Measurements from ENCODE around the gene EXTL2. TPM values are rescaled to one million over a fixed set of nuclear protein-coding genes. Genes with fewer than 3 reads are reported as not detected.

The EXTL2 gene
- total and polyA plus RNA-seq, 4 donors: 3.6 to 8.7 (median 7.6) TPM

- Histone ChIP-seq H3K9me3 (ENCODE audit: control insufficient read depth in 4 of 4, low read length in 3 of 4) (no peaks in the 10 kb centered on the region), H3K4me1 (ENCODE audit: control insufficient read depth in 4 of 4, insufficient read depth in 4 of 4, low read length in 3 of 4) (no peaks in the 10 kb centered on the region), H3K27ac (ENCODE audit: low read depth in 1 of 2, low read length in 2 of 2) (no peak overlapping the region), H3K4me3 (ENCODE audit: low read depth in 1 of 3, low read length in 3 of 3) (no peak overlapping the region), H3K27me3 (ENCODE audit: control insufficient read depth in 4 of 4, insufficient read depth in 4 of 4, low read length in 3 of 4) (no peaks in the 10 kb centered on the region), H3K9ac (ENCODE audit: low read depth in 1 of 2, low read length in 2 of 2) (no peak overlapping the region), H3K36me3 (ENCODE audit: control insufficient read depth in 4 of 4, insufficient read depth in 3 of 4, low read depth in 1 of 4, low read length in 3 of 4) (no peaks in the 10 kb centered on the region)
- TF ChIP-seq CTCF (IDR thresholded peaks at IDR 0.05; ENCODE audit: low read depth, low read length, missing input control): peak; percentile 67
- no peak for TF ChIP-seq RXRA (IDR thresholded peaks at IDR 0.05)
- peak; percentile 84 to 87 for TF ChIP-seq RAD21 (IDR thresholded peaks at IDR 0.05)
- no peak for TF ChIP-seq ATF3 (IDR thresholded peaks at IDR 0.05)
- DNase-seq (ENCODE audit: low spot score): no peak
- 22% methylated on average over 5 of the region's 5 CpGs for WGBS
Measured at GRCh38 chr1:100866041-100866900, 28.4 kb downstream of the EXTL2 start.

- no peak for DNase-seq (ENCODE audit: low spot score)
- Histone ChIP-seq H3K9me3 (ENCODE audit: control insufficient read depth in 4 of 4, low read length in 3 of 4) (no peaks in the 10 kb centered on the region), H3K4me1 (ENCODE audit: control insufficient read depth in 4 of 4, insufficient read depth in 4 of 4, low read length in 3 of 4) (no peaks in the 10 kb centered on the region), H3K36me3 (ENCODE audit: control insufficient read depth in 4 of 4, insufficient read depth in 3 of 4, low read depth in 1 of 4, low read length in 3 of 4) (no peaks in the 10 kb centered on the region), H3K27ac (ENCODE audit: low read depth in 1 of 2, low read length in 2 of 2) (no peak overlapping the region), H3K4me3 (ENCODE audit: low read depth in 1 of 3, low read length in 3 of 3) (no peak overlapping the region), H3K27me3 (ENCODE audit: control insufficient read depth in 4 of 4, insufficient read depth in 4 of 4, low read length in 3 of 4) (no peaks in the 10 kb centered on the region), H3K9ac (ENCODE audit: low read depth in 1 of 2, low read length in 2 of 2) (no peak overlapping the region)
- 95% methylated on average over 2 of the region's 2 CpGs for WGBS
- TF ChIP-seq SP1 (IDR thresholded peaks at IDR 0.05): no peak
- TF ChIP-seq HNF4A (conservative IDR thresholded peaks at IDR 0.05): no peak
- no peak for TF ChIP-seq TAF1 (conservative IDR thresholded peaks at IDR 0.05)
- no peak for TF ChIP-seq NR2F2 (IDR thresholded peaks at IDR 0.05)
- TF ChIP-seq HNF4G (IDR thresholded peaks at IDR 0.05): no peak
- TF ChIP-seq GABPA (IDR thresholded peaks at IDR 0.05 in 1 of 2, conservative IDR thresholded peaks at IDR 0.05 in 1 of 2): no peak
- no peak for TF ChIP-seq YY1 (IDR thresholded peaks at IDR 0.05)
- TF ChIP-seq FOXA2 (IDR thresholded peaks at IDR 0.05): no peak
- TF ChIP-seq REST (IDR thresholded peaks at IDR 0.05): no peak
- no peak for TF ChIP-seq ATF3 (IDR thresholded peaks at IDR 0.05)
- TF ChIP-seq FOXA1 (IDR thresholded peaks at IDR 0.05): no peak
- TF ChIP-seq MAX (IDR thresholded peaks at IDR 0.05): no peak
- no peak for TF ChIP-seq CTCF (IDR thresholded peaks at IDR 0.05; ENCODE audit: low read depth, low read length, missing input control)
- no peak for TF ChIP-seq RXRA (IDR thresholded peaks at IDR 0.05)
- TF ChIP-seq EGR1 (IDR thresholded peaks at IDR 0.05; ENCODE audit: low read depth in 2 of 2): no peak
- TF ChIP-seq JUND (IDR thresholded peaks at IDR 0.05): no peak
- no peak for TF ChIP-seq RAD21 (IDR thresholded peaks at IDR 0.05)
- TF ChIP-seq ZBTB33 (IDR thresholded peaks at IDR 0.05): no peak
Measured at GRCh38 chr1:100862591-100862990, 32.1 kb downstream of the EXTL2 start.

All from liver (tissue), 9 donors.